Measurements from ENCODE around the gene TAB2. TPM values are rescaled to one million over a fixed set of nuclear protein-coding genes. Genes with fewer than 3 reads are reported as not detected.
"Not testable (repeated sequence)": the region's sequence is repeated elsewhere in the genome, so short reads cannot be mapped to it uniquely, and the experiment has no call there.

TAB2 gene
- polyA plus RNA-seq, 3 donors, result 11.9 to 33.1 (median 21.0) TPM

DNA sequence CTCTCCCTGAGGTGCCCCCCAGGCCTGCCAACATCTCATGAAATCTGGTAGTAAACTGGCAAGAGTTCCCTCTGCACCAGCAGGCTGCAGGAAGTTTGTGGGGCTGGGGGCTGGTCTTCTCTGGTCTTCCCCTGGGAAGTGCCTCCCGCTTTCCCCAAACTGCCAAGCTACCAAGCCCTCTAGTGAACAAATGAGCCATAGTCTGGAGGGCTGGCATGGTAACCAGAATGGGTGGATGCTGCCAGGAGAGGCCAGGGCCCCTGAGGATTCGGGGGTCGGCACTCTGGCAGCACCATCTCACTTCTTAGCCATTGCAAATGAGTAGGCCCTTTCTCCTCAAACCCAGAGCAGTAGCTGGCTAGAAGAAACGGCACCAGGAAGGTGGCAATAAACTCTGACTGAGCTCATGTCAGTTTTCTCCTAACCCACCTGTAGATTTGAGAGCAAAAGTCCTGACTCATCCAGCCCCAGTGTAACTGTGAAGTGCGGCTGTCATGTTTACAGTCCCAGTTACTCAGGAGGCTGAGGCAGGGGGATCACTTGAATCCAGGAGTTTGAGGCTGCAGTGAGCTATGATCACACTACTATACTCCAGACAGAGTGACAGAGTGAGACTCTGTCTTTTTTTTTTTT is 131.4 kb downstream of the TAB2 start:
- WGBS, 3 donors, result 88 to 92% (median 88%) methylated on average over 5 of the region's 5 CpGs
- no peak overlapping the region for H3K27ac ChIP-seq (ENCODE audit: low read depth, low read length)

DNA sequence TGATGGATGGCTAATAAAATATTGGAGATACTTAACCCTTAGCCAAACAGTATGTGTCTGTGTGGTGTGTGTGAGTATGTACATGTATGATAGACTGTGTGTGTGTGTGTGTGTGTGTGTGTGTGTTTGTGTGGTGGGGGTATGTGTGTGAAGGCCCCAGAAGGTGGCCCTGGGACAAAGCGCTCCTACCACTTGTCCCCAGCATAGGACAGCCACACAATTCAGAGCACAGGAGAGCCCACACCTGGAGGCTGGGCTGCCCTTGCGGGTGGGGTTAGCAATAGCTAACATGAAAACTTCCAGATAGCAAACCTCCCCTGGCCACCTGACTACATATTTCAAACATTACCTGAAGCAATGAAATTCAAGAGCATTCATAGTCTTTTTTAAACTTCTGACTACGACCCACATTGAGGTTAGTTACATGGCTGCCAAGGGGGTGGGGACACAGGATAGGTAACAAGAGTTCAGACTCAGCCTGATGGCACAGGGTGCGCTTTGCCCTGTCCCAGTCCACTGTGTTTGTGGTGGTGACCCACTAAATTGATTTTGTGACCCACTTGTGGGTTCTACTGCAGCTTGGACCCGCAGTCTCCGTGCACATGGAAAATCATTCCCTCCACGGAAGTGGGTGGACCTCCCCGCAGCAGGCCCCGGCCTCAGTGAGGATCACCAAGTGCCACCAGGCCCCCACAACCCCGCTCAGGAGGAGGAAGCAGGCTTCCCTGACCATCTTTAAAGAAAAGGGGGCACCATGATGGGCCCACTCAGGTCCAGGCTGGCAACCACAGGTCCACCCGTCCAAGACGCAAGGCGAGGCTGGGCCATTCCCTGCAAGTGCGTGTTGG is 132.5 kb downstream of the TAB2 start:
- H3K27ac ChIP-seq (ENCODE audit: low read depth, low read length), result no peak overlapping the region
- WGBS, 3 donors, result 90 to 94% (median 93%) methylated on average over 14 of the region's 14 CpGs

DNA sequence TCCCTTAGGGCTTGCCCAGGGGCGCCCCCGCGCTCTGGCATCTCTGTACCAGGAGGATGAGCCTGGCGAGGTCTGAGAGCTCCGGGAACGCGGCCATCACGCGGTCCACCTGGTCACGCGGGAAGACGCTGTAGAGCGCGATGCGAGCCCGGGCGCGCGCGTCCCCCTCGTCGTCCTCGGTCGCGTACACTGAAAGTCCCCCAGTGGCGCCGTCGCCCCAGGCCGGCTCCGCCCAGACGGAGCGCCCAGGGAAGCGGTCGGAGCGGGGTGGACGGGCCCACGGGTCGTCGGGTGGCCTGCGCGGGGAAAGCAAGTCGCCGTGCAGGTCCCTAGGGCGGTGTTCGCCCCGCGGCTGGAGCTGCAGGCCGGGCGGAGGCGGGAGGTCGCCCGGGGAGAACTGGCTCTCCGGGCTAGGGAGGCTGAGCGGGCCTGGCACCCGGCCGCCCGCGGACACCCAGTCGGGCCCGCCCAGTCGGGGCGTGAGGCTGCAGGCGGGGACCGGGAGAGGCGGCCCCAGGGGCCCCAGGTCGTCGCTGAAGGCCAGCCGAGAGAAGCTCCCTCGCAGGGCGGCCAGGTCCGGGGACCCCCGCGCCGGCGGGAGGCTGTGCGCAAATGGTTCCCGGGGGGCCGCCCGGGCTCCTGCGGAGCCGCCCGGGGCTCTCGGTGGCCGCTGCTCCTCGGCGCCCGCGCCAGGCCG is 133.3 kb downstream of the TAB2 start:
- 6 to 13% (median 10%) methylated on average over 70 to 89 of the region's 89 CpGs for WGBS, 3 donors
- no peak overlapping the region for H3K27ac ChIP-seq (ENCODE audit: low read depth, low read length)

DNA sequence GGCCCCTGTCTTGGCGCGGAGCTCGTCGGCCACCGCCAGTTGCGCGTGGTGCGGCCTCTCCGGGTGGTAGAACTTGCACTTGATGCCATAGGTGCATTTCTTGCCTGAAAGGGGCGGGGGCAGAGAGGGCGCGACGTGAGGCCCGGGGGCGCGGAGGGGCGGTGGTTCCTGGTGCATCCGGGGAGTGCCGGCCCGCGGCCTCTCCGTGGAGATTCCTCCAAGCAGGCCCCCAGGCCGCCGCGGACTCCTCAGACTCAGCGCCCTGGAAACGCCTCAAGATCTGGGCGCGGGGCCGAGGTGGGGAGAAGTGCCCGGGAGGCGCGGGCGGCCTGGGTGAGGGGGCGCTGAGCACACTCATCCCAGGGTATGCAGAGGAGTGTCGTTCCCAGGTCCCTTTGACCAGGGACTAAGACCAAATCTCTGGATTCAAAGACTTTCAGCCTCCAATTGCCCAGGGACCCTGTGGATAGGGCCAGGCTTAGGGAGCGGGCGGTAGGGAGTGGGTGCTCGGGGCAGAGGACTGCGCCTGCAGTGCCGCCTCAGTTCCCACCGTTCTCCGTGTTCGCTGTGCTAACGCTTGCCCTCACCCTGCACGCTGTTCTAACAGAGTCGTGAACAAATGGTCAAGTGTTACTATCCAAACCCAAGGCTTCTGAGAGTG is 134.0 kb downstream of the TAB2 start:
- no peak overlapping the region for H3K27ac ChIP-seq (ENCODE audit: low read depth, low read length)
- WGBS, 3 donors, result 46 to 47% (median 46%) methylated on average over 41 to 47 of the region's 47 CpGs

DNA sequence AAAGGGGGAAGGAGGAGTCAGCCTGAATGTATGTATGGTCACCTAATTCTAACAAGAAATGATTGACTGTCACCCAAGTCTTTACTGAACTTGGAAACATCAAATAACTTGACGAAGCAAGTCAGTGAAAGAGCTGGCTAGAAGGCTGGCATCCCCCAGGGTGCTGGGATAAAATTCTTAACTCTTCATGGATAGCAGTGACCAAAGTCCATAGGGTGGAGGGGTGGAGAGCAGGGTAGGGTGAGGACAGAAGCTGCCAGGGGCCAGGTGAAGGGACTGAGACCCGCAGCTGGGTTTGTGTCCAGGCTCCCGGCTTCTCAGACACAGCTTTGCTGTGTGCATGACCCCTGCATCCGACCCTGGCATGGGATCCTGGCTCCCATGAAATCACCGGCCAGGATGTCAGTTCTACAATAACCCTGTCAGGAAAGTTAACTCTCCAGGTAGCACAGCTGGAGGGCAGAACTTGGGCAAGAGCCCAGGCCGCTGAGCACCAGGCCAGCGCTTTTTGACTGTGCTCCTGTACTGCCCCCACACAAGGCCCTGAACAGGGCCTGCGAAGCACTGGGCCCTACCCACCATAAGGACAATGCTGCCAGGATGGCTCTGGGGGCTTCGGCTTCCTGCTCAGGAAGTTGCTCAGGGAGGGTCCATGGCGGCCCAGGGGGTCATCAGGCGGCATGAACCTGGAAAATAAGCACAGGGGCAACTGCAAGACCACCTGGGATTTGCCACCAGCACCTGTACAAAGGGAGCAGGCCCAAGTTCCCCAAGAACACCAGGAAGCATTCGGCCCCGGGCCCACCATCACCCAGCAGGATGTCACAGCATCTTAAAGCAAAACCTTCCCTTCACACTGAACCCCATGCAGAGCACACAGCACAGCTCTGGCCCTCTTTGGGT is 134.8 kb downstream of the TAB2 start:
- H3K27ac ChIP-seq (ENCODE audit: low read depth, low read length), result no peak overlapping the region
- WGBS, 3 donors, result 85 to 93% (median 92%) methylated on average over 13 of the region's 13 CpGs

DNA sequence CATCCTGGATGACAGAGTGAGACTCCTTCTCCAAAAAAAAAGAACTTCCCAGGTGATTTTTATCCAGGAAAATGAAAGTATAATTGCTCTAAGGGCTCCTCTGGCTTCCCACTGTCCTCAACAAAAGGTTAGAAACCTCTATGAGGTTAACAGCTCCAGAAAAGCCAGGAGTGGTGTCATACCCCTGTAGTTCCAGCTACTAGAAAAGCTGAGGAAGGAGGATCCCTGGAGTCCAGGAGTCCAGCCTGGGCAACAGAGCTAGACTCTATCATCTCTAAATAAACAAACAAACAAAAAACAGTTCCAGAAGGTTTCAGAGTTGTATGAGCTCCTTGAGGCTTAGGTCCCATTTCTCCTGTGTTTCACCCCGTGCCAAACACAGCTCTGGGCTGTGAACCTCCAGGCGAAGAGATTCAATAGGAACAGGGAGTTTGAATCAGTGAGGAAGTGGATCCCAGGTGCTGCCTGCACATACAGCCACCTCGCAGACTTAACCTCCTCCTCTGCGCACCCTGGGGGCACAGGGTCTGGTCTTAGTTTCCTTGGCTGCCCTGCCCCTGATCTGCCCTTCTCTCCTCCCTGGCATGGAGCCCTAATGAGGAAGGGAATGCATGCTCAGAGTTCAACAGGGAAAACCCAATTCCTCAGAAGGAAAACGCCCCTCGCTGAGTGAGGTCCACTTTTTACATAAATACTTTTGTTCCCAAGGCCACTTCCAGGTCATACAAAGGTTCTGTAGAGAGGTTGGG is 136.3 kb downstream of the TAB2 start:
- WGBS, 3 donors, result 41 to 64% (median 55%) methylated on average over 6 of the region's 6 CpGs
- H3K27ac ChIP-seq (ENCODE audit: low read depth, low read length), result no peak overlapping the region

DNA sequence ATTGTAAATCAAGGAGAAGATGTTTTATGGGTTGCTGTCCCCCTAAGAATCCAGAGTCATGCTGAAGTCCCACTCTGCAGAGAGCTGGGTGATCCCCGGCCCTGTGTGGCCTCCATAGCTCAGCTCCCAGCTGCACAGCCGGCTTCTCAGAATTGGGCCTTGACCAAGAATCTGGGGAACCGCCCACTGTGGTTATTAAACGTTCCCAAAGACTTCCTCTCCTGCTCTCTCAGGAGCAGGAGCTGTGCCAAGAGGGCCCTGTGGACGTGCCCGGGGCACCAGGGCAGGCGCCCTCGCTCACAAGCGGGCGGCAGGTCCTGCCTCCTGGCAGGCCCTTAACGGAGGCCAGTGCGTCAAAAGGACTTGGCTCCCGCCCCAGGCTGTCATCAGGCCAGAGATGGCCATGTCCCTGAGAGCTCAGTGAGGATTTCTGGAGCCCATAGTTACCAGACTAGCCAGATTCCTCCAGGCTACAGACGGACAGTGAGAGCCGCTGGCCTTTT is 136.9 kb downstream of the TAB2 start:
- WGBS, 3 donors, result 4 to 12% (median 7%) methylated on average over 15 of the region's 15 CpGs
- H3K27ac ChIP-seq (ENCODE audit: low read depth, low read length), result no peak overlapping the region

DNA sequence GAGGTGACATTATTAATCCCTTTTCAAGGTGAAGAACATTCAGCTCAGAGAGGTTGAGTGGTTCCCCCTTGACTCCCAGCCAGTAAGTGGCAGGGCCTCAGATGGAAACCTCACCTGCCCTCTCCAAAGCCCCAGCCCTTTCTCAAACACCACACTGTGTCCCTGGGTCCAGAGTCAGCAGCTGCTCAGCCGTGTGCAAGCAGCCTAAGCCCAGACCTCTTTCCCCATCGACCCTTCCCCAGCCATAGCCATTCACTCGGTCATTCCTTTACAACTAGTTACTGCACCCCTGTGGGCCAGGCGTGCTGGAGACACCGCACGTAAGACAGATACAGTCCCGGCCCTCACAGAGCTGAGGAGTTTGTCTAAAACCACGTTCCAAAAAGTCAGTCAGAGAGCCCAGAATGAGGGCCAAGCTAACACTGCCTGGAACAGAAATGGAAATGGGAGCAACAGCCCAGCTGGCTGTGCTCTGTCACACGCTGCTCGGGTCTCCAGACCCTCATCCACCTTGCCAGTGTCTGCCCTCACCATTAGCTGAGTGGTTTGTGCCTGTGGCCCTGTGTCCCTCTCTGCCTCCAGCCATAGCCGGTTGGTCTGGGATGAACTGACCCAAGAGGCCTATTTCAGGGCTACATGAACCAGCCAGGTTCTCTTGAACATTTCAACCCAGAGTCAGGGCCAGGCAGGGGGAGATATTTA is 137.7 kb downstream of the TAB2 start:
- H3K27ac ChIP-seq (ENCODE audit: low read depth, low read length), result no peak overlapping the region
- WGBS, 3 donors, result 74 to 81% (median 80%) methylated on average over 11 of the region's 11 CpGs

DNA sequence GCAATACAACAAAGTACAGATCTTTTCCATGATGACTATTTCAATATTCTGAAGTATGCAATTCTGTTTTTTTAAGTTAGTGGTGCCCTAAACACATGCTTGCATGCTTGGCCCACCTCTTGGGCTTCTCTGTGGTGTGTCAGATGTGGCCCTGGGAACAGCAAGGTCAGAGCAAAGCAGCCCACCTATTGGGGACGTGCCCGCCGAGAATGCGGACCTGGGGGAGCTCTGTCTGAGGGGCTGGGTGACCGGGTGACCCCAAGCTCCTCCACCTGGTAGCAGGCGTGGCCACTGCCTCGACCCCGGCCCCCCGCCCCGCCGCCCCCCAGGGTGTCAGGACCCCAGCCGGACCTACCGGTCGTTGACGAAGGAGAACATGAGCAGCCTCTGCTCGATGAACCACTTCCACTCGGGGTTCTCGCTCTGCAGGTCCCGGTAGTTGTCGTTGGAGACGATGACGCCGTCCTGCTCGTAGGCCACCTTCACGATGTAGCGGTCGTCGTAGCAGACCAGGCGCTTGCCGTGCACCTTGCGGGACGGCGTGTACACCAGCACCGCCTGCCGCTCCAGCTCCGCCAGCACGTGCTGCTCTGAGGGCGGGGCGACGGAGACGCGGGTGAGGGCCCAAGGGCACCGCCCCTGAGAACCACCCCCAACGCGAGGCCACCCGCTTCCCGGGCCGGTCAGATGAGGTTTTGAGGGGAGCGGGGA is 139.0 kb downstream of the TAB2 start:
- 90 to 94% (median 91%) methylated on average over 49 of the region's 49 CpGs for WGBS, 3 donors
- no peak overlapping the region for H3K27ac ChIP-seq (ENCODE audit: low read depth, low read length)

DNA sequence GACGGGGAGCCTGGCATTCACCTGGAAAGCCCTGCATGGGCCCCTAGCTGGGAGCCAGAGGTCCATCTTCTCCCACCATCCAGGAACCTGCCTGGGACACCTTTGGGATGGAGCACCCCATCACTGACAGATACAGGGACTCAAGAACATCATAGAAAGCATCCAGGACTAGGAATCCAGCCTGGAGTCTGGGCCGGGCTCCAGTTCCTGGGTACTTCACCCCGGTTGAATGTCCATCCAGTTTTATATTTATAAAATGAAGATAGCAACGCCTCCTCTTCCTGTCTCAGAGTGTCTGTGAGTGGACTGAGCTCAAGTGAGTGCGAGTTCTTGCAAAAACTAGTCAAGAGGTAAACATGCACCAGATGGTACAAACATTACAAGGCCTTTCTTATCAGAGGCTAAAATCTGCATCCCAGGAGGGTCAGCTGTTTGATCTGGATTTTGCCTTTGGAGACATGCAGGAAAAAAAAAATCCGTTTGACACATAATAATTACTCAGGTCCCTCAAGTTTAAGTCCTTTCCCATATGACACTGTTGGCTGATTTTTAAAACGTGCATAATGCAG is 139.9 kb downstream of the TAB2 start:
- H3K27ac ChIP-seq (ENCODE audit: low read depth, low read length), result no peak overlapping the region
- WGBS, 3 donors, result 73 to 85% (median 74%) methylated on average over 7 of the region's 7 CpGs

DNA sequence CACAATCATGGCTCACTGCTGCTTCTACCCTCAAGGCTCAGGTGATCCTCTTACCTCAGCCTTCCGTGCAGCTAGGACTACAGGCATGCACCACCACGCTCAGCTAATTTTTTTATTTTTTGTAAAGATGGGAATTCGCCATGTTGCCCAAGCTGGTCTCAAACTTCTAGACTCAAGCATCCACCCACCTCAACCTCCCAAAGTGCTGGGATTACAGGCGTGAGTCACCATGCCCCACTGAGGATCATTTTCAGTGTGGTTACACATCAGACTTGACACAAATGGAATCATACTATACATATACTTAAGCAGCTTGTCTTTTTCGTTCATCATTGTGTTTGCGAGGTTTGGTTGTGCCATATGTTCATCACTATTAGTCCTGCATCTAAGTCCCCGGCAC is 140.7 kb downstream of the TAB2 start:
- no peak overlapping the region for H3K27ac ChIP-seq (ENCODE audit: low read depth, low read length)
- WGBS, 3 donors, result 93 to 96% (median 93%) methylated on average over 7 of the region's 7 CpGs

DNA sequence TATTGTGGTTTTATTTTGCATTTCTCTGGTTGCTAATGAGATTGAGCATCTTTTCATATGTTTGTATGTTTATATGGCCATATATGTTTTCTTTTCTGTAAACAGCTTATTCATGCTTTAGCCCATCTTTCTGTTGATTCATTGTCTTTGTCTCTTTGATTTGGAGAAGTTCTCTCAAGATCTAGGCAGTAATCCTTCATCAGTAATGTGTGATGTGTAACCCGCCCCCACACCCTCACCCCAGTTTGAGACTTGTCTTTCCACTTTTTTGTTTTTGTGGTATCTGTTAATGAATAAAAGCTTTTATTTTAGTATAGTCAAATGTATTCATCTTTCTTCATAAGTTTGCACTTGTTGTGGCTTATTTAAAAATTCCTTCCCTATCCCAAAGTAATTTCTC is 141.3 kb downstream of the TAB2 start:
- WGBS, 3 donors, result 89 to 96% (median 95%) methylated on average over 1 of the region's 1 CpG
- no peak overlapping the region for H3K27ac ChIP-seq (ENCODE audit: low read depth, low read length)

DNA sequence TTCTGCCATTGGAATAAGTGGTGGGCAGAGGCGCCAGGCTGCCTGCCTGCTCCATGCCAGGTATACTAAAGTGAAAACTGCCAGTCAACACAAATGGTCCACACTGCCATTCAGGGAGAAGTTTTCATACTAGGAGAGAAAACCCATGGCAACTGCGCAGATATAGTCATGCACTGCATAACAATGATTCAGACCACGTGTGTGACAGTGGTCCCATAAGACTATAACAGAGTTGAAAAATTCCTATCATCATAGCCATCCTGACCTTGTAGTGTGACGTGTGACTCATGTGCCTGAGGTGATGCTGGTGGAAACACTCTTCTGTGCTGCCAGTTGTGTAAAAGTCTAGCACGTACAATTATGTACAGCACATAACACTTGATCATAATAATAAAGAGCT is 142.2 kb downstream of the TAB2 start:
- H3K27ac ChIP-seq (ENCODE audit: low read depth, low read length), result no peak overlapping the region
- WGBS, 3 donors, result 75 to 94% (median 88%) methylated on average over 5 of the region's 5 CpGs

DNA sequence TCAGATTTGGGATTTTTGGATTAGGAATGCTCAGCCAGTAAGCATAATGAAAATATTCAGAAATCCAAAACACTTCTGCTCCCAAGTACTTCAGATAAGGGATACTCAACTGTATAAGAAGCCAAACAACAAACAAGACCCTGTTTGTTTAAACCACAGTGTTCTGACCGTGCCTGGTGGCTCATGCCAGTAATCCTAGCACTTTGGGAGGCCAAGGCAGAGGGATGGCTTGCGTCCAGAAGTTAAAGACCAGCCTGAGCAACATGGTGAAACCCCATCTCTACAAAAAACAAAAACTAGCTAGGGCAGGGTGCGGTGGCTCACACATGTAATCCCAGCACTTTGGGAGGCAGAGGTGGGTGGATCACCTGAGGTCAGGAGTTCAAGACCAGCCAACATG is 142.7 kb downstream of the TAB2 start:
- H3K27ac ChIP-seq (ENCODE audit: low read depth, low read length), result not testable (repeated sequence)
- WGBS, 3 donors, result 86 to 91% (median 86%) methylated on average over 3 of the region's 3 CpGs
